BJ (cell line): Measurements from ENCODE around the gene MAPK10. TPM values are rescaled to one million over a fixed set of nuclear protein-coding genes. Genes with fewer than 3 reads are reported as not detected.

ENCODE experiments used
- CTCF ChIA-PET: fragments of 350-600 bp; formaldehyde crosslinking; extraction: SDS; loops from one replicate; lab custom pipeline; 2021; ENCODE audit warnings: antibody characterized with exemption, inconsistent platforms; lab: Yijun Ruan, JAX
- POLR2A ChIA-PET: fragments of 300-600 bp; sonication (Branson Sonifier 250); formaldehyde crosslinking; extraction: SDS; loops from one replicate; lab custom pipeline; 2021; ENCODE audit warnings: antibody characterized with exemption; lab: Charles Lee
- DNase-seq: peaks from one replicate; pipeline ENCODE4 v3.0.0-alpha.2; 2011; ENCODE audit warnings: low read depth
- H3K27me3 ChIP-seq: 2 replicates; pipeline ENCODE4 v1.6.0; 2011; ENCODE audit warnings: low read length; ENCODE audit not compliant: control insufficient read depth, insufficient read depth
- H3K36me3 ChIP-seq: 2 replicates; pipeline ENCODE4 v1.5.1; 2011; ENCODE audit warnings: low read length; ENCODE audit not compliant: control insufficient read depth, insufficient read depth
- H3K4me3 ChIP-seq: 2 replicates; pipeline ENCODE4 v1.5.1; 2011; ENCODE audit warnings: low read depth, mild to moderate bottlenecking, control low read depth, low read length
- polyA plus RNA-seq: library from polyadenylated mRNA; depleted of rRNA; stranded (reverse); fragments of >200 nt; gene quantifications from 2 replicates; pipeline ENCODE4 v1.2.3, GENCODE V29; 2011
- TF ChIP-seq, protein P1 (sequence below): IDR thresholded peaks from 2 replicates; pipeline ENCODE4 v1.5.1; 2011; ENCODE audit warnings: low read depth, mild to moderate bottlenecking, control low read depth, inconsistent platforms, low read length, moderate library complexity; ENCODE audit not compliant: insufficient read depth

Gene MAPK10
- polyA plus RNA-seq, 1 experiment = 0.86 TPM

DNA sequence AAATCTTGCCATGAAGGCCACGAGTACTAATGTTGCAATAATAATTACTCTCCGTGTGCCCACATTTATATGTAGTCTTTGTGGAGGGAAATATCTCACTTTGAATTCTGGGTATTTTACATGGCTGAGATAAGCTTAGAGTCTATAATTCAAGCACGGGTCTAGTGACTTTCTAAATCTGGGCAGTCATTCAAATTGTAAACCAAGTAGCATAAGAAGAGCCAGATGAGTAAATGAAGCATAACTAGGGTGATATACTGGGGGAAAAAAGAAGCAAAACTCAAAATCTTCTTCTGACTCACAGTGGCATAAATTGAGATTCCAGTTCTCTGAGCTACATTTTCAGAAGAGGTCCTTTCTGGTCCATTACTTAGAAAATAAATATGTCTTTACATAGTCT is 53.0 kb downstream of the MAPK10 start:
- Histone ChIP-seq H3K4me3 (no peak overlapping the region), H3K36me3 (no peaks in the 10 kb centered on the region), H3K27me3 (no peaks in the 10 kb centered on the region)
- ChIA-PET CTCF (interaction anchor here (1.0 kb wide), 2 partner anchors 10 to 16 kb away, joined by 3 to 4 read pairs; no protein-coding TSS in a partner anchor), POLR2A (no interaction called here)
- DNase-seq = peak; percentile 57
- TF ChIP-seq, protein P1, sequence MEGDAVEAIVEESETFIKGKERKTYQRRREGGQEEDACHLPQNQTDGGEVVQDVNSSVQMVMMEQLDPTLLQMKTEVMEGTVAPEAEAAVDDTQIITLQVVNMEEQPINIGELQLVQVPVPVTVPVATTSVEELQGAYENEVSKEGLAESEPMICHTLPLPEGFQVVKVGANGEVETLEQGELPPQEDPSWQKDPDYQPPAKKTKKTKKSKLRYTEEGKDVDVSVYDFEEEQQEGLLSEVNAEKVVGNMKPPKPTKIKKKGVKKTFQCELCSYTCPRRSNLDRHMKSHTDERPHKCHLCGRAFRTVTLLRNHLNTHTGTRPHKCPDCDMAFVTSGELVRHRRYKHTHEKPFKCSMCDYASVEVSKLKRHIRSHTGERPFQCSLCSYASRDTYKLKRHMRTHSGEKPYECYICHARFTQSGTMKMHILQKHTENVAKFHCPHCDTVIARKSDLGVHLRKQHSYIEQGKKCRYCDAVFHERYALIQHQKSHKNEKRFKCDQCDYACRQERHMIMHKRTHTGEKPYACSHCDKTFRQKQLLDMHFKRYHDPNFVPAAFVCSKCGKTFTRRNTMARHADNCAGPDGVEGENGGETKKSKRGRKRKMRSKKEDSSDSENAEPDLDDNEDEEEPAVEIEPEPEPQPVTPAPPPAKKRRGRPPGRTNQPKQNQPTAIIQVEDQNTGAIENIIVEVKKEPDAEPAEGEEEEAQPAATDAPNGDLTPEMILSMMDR = no peak

DNA sequence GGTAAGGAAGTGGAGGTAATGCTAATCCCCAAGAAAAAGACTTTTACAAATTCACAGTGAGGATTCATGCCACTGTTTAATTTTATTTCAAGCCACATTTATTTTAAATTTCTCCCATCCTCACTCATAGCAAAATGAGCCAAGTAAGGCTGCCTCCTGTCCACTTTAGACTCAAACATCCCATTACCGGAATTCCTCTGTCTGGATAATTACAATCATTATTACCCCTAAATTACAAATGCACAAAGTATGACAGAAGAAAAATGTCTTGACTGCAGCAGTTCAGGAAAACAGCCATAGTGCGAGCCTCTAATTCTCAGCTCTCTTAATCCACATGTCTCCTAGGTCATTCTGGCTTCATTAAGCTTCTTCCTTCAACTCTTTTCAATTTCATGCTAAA is 57.0 kb downstream of the MAPK10 start:
- TF ChIP-seq, protein P1 = no peak
- no peaks in the 10 kb centered on the region for H3K27me3 ChIP-seq
- ChIA-PET CTCF (no interaction called here), POLR2A (no interaction called here)
- DNase-seq = no peak
- H3K4me3 ChIP-seq = no peak overlapping the region
- H3K36me3 ChIP-seq = no peaks in the 10 kb centered on the region

DNA sequence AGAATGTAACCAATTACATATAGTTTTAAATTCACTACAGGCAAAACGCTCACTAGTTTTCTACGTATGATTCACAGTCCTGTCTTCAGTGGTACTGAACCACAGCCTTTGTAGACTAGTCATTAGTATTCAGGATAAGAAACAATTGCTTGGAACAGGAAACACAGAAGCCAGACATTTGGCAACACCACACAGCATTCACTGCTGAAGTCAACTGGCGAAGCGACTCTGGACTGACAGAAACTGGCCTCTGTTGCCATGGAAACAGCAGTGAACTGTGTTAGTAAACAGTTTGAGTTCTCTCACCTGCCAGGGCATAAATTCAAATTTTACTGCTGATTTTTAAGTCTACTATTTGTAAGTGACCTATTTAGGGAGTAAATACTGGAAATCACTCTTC is 57.6 kb downstream of the MAPK10 start:
- ChIA-PET POLR2A (no interaction called here), CTCF (no interaction called here)
- H3K36me3 ChIP-seq = no peaks in the 10 kb centered on the region
- no peaks in the 10 kb centered on the region for H3K27me3 ChIP-seq
- no peak overlapping the region for H3K4me3 ChIP-seq
- TF ChIP-seq, protein P1 = no peak
- no peak for DNase-seq

DNA sequence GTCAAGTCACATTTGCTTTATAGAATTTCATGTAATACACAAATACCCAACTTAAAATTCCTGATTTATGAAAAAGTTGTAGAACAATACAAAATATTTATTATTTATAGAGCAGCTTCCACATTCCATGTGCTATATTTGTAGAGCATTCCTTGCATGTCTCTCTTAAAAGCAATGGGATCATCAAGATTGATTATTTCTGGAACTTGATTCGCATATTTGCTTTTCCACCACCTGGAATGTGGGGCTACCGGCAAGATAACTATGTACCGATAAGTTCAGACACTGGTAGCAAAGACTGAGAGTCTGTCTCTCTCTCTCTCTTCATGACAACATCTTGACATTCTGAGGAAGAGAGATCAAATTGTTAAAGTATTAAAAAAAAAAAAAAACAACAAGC is 59.3 kb downstream of the MAPK10 start:
- Histone ChIP-seq H3K27me3 (no peaks in the 10 kb centered on the region), H3K4me3 (no peak overlapping the region), H3K36me3 (no peaks in the 10 kb centered on the region)
- TF ChIP-seq, protein P1 = no peak
- ChIA-PET POLR2A (no interaction called here), CTCF (no interaction called here)
- no peak for DNase-seq

DNA sequence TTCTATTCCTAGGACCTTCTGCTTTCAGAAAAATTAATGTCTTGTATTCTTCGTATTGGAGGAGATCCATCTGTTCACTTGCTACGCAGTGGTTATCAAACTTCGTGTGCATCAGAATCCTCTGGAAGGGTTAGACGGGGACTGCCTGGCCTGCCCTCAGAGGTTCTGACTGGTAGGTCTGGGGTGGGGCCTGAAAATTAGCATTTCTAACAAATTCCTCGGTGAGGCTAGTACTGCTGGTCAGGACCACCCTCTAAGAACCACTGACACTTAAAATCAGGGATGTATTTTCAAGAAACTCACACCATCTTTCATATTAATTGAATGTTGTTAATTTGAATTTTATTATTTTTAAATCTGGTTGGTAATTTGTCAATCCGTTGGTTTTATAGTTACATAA is 63.0 kb downstream of the MAPK10 start:
- no peak overlapping the region for H3K4me3 ChIP-seq
- TF ChIP-seq, protein P1 = no peak
- CTCF ChIA-PET = no interaction called here
- POLR2A ChIA-PET = no interaction called here
- H3K36me3 ChIP-seq = no peaks in the 10 kb centered on the region
- no peak for DNase-seq
- H3K27me3 ChIP-seq = no peaks in the 10 kb centered on the region
